ENCODE results near the gene SOX9.
"Not testable (repeated sequence)": the region's sequence is repeated elsewhere in the genome, so short reads cannot be mapped to it uniquely, and the experiment has no call there.

Gene SOX9

DNA sequence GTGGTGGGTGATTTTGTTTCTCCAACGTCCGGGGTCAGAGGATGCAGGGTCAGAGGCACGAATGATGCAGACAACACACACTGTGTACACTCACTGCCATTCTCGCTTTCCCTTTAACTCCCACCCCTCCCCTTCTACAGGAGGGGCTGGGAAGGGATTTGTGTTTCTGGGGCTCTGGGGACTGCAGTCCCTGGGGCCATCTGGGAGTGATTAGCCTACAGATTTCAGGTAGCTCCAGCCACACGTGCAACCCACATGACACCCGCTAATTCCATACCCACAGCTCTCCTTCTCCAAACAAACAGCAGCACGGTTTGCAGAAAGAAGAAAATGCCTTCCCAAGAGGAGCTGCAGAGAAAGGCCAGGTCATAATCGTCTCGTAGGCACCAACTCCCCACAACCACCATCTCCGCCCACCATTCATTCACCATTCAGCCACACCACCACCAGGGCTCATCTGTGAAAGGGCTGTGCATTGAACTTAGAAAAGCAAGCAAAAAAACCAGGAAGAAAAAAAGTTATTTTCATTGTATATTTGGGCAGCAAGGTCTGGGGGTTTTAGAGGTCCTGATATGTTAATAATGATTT lies 9.4 kb upstream of the SOX9 start:
- DNase-seq (ENCODE audit: low spot score), result no peak

DNA sequence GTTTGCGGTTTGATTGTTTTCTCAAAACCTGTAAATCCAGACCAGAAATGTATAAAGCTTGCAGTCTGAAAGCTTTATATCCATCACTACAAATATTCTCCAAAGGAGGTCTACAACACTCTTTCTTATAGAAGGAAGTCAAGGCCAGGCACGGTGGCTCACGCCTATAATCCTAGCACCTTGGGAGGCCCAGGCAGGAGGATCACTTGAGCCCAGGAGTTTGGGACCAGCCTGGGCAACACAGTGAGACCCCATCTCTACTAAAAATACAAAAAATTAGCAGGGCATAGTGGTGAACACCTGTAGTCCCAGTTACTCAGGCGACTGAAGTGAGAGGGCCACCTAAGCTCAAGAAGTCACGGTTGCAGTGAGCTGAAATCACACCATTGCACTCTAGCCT lies 8.9 kb upstream of the SOX9 start:
- not testable (repeated sequence) for DNase-seq (ENCODE audit: low spot score)

DNA sequence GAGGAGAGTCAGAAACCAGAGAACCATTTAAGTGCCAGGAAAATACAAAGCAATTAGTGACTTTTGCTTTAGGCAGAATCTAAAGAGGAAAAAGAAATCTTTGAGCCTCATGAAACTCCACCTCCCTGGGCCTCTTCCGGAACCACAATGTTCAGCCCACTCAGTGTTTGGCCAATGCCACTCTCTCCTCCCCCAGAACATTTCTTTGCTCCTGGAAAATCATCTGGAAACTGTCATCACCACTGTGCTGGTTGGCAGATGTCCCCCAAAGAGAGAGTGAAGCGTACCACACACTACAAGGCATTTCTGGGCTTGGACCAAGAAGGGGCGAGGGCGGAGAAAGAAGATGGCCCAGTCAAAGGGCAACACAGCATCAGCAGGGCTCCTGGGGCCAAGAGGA lies 7.1 kb upstream of the SOX9 start:
- DNase-seq (ENCODE audit: low spot score), result no peak

DNA sequence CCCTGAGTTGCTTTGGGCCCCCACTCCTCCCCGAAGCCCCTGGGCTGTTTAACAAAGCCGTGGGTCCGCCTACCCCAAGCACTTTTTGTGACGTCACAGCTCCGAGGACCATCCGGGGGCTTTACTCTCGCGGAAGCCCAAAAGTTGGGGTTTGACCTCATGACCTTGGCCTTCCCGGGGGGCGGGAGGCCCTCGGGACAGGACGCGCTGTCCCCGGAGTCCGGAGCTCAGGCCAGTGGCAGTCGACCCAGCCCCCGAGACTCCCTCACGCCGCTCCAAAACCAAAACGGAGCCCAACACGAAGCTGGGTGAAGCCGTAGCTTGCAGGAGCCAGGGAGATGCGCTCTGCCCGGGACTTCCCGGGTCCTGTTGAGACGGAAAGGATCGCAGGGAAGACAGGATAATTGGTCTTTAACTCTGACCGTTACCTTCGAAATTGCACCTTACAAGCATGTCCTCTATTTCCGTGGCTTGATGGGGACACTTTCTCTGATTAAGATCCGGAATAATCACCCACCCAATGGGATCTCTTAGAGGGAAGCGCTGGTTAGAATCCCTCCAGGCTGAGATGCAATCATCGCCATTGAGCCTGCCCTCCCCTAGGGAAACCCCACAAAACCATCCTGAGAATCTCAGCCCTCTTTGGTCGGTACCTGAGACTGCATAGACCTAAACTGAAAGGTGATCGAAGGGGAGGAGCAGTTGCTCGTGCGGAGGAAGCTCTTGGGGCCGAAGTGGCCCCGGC lies 4.9 kb upstream of the SOX9 start:
- DNase-seq (ENCODE audit: low spot score), result no peak

DNA sequence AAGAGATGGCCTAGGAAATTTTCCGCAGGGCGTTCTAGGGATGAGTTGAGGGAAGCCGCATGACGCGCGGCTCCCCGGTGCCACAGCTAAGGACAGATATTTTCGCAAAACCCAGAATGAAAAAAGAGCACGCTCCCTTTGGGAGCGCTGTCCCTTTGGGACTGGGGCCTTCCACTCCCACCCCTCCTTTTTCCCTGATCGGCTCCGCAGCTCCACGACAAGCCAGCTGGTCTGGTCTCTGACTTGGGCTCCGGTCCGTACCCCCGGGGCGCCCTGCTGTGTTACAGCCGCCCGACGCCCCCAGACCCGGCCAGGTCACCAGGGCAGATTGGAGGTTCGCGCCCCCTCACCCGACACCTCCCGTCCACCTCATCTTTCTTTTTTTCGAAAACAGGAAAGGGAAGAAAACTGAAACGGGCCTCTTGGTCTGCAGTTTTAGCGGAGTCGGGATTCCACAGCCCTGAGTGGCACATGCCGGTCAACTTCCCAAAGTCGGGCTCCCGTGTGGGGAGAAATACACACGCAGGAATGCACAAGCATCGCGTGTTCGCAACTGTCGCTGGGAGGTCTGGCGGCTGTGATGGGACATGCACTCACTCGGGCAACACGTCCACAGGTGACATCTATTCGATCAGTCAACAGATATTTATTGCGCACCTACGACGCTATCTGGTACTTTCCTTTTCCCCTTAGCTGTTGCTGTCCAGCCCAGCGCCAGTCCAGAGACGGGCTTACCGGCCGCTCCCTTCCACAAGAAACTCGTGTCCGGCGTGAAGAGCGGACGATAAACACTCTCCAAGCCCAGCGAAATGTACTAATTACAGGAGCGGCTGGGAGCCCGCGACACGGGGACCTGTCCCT lies 3.9 kb upstream of the SOX9 start:
- no peak for DNase-seq (ENCODE audit: low spot score)

DNA sequence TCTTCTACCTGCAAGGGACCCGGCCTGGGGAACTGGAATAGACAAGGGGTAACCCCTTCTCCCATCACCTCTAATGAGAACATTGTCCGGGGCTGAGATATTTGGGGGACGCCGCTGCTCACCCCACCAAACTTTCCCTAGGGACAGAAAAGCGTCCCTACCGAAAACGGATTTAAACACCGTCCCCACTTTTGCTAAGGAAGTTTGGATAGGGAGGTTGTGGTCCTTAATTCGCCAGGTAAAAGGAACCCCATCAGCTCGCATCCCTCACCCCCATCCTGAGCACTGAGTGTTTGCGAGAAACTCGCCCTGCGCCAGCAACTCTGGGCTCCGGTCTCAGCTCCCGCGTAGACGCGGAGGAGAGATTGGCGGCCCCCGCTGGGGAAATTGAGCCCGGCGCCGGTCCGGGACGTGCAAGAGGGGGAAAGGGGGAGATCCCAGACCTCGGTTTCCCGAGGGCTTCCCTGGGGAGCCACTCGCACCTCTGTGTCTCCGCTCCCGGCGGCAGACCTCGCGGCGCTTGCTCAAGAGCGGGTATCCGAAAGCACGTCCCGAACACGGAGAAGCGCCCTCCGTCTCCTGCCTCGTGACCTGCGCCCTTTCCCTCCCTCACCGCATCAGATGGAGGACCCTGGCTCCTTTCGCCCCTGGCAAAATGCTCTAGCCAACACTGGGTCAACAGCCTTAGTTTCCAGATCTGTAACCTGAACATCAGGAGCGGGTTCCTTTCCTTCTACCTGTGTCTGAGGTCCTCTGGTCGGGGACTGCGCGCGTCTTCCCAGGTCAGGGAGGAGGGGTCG lies 3.1 kb upstream of the SOX9 start:
- DNase-seq (ENCODE audit: low spot score), result no peak

DNA sequence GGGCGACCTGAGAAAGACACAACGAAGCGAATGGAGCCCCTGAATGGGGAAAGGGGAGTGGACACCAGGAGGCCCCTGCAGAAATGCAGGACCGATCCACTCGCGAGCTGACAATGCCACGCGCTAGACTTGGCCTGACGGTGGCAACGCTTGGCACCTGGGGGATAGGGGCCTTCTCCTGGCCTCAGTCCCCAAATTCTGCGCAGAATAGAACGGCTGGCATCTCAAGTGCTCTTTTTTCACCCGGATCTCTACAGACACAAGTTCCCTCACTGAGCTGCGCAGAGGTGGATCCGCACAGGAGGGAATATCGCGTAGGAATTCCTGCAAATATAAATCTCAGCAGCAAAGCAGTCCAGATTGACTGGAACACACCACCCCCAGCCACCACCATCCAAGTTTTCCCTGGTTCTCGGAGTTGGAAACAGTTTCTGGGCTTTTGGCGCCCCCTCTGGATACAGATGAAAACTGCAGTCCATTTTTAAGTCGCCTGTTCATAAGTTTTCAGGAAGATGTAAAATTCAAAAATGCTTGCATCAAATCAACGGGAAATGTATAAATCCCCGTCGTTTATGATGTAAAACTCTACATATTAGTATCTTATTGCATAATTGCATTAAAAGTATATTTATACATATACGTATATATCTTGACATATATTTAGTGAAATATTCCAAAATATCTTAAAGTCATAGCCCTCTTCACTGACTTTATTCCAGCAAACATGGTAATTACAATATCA lies 2.3 kb upstream of the SOX9 start:
- DNase-seq (ENCODE audit: low spot score), result peak; percentile 63

DNA sequence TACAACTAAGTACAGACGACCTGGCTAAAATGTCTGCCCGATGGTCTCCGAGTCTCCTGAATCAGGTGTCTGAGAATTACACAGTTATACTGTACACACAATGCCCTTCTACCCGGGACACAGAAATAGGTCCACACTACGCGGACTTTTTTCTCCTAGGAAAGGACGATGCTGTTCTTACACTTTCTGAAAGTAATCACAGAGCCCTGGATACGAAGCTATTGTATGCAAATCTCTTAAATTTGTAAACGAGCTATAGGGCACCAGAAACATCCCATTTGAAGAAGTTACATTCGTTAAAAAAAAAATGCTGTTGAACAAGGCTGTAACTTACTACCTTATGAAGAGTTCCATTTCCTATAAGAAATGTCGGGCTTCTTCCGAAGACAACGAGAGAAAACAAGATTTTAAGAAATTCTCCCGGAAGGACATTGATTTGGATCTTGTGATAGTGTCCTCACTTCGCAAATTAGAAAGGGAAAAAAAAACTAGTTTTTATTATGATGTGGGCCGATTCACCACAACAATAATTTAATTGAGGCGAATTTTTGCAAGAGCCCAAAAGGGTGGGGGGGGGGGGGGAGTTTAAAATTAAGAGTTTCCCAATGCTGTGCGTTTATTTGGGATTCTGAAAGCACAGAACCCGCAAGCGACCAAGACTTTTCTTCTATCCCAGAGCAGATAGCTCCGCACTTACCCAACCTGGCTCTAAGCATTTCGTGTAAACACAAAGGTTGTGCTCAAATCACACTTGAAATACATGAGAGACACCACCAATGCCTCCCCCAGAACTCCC lies 1.5 kb upstream of the SOX9 start:
- no peak for DNase-seq (ENCODE audit: low spot score)

DNA sequence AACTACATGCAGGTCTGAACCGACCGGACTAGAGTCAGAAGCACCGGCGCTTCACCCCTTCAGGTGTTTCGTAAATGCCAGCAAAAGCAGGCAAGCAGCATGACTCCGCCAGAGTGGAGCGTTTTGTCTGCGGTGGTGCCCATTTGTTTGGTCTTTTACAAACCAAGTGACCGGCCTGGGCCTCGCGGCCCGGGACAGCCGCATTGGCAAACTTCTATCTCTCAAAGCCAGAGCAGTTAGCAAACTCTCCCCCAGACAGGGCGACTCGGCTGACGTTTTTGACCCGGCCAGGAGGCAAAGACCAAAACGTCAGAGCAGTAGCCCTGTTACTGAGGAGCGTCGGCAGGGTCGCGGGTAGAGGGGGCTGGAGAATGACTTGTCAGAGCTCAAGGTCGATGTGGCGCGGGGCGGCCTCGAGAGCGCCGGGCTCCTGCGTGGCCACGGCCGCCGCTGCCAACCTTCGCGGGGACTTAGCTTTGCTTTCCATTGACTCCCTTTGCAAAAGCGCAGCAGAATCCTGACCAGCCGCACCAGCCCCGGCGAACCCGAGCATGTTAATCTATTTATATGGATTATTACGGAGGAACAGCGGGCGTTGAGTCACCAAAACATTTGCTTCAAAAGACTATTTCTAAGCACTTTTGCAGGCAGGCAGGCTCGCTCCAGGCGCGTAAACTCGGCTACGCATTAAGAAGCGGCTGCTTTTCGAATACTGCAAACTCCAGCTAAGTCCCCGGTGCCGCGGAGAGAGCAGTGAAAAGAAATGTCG lies 763 bp upstream of the SOX9 start:
- no peak for DNase-seq (ENCODE audit: low spot score)

DNA sequence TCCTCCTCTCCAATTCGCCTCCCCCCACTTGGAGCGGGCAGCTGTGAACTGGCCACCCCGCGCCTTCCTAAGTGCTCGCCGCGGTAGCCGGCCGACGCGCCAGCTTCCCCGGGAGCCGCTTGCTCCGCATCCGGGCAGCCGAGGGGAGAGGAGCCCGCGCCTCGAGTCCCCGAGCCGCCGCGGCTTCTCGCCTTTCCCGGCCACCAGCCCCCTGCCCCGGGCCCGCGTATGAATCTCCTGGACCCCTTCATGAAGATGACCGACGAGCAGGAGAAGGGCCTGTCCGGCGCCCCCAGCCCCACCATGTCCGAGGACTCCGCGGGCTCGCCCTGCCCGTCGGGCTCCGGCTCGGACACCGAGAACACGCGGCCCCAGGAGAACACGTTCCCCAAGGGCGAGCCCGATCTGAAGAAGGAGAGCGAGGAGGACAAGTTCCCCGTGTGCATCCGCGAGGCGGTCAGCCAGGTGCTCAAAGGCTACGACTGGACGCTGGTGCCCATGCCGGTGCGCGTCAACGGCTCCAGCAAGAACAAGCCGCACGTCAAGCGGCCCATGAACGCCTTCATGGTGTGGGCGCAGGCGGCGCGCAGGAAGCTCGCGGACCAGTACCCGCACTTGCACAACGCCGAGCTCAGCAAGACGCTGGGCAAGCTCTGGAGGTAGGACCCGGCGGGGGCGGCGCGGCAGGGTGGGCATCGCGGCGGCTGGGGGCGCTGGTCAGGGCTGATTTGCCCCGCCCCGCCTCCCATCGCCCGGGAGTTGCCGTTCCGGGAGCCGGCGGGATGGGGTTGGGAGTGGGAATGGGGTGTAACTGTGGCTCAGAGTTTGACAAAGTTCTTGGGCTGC lies 567 bp downstream of the SOX9 start:
- DNase-seq (ENCODE audit: low spot score), result no peak

DNA sequence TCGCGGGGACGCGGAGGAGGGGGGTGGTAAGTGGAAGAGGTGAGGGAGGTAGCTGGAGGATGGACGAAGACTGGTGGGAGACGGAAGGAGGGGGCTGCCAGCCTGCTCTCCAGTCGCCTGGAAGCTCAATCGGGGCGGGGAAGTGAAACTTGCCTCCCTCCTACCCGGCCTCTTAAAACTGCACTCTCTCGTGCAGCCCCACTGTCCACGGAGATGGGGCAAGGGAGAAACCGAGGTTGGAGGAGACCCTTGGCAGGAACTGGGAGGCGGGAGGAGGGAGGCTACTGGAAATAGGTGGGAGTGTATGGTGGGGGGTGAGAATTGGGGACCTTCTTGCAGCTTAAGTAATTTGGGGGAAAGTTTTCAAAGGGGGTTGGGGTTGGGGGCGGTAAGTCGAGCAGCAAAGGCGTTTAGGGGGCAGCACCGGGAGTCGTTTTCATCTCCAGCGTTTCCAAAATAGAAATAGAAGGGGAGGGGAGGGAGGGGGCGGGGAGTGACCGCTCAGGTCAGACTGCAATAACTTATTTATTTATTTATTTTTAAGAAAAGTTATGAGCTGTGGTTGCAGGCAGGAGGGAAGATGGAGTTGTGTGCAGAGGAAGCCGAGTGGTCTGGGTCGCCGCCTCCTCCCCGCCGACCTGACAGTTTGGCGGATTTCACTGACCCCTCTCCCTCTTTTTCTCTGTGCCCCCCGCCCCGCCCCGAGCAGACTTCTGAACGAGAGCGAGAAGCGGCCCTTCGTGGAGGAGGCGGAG lies 1.4 kb downstream of the SOX9 start:
- no peak for DNase-seq (ENCODE audit: low spot score)

DNA sequence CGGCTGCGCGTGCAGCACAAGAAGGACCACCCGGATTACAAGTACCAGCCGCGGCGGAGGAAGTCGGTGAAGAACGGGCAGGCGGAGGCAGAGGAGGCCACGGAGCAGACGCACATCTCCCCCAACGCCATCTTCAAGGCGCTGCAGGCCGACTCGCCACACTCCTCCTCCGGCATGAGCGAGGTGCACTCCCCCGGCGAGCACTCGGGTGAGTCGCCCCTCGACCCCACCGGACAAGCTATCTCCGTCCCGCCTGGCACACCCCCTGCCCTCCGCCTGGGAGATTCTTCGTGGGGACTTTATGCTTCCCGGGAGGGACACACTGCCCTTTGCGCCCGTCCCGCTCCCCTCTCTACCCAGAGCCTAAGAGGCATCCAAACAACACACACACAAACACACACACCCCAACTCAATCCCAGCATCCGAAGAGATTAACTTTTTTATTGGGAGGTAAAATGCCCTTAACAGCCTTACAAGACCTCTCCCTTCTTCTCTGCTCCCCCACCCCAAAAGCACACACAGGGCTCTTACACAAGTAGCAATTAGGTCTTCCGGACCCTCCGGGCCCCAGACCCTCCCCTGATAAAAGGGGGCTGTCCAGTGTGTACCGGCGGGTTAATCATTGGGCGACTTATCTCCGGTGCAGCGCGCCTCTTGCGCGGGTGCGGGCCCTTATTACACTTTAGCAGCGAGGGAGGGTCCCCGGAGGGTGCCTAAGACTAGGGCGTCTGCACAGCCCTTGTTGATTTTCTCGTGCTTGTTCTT lies 2.1 kb downstream of the SOX9 start:
- no peak for DNase-seq (ENCODE audit: low spot score)

DNA sequence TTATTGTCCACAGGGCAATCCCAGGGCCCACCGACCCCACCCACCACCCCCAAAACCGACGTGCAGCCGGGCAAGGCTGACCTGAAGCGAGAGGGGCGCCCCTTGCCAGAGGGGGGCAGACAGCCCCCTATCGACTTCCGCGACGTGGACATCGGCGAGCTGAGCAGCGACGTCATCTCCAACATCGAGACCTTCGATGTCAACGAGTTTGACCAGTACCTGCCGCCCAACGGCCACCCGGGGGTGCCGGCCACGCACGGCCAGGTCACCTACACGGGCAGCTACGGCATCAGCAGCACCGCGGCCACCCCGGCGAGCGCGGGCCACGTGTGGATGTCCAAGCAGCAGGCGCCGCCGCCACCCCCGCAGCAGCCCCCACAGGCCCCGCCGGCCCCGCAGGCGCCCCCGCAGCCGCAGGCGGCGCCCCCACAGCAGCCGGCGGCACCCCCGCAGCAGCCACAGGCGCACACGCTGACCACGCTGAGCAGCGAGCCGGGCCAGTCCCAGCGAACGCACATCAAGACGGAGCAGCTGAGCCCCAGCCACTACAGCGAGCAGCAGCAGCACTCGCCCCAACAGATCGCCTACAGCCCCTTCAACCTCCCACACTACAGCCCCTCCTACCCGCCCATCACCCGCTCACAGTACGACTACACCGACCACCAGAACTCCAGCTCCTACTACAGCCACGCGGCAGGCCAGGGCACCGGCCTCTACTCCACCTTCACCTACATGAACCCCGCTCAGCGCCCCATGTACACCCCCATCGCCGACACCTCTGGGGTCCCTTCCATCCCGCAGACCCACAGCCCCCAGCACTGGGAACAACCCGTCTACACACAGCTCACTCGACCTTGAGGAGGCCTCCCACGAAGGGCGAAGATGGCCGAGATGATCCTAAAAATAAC lies 3.0 kb downstream of the SOX9 start:
- DNase-seq (ENCODE audit: low spot score), result no peak

DNA sequence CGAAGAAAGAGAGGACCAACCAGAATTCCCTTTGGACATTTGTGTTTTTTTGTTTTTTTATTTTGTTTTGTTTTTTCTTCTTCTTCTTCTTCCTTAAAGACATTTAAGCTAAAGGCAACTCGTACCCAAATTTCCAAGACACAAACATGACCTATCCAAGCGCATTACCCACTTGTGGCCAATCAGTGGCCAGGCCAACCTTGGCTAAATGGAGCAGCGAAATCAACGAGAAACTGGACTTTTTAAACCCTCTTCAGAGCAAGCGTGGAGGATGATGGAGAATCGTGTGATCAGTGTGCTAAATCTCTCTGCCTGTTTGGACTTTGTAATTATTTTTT lies 3.6 kb downstream of the SOX9 start:
- no peak for DNase-seq (ENCODE audit: low spot score)

DNA sequence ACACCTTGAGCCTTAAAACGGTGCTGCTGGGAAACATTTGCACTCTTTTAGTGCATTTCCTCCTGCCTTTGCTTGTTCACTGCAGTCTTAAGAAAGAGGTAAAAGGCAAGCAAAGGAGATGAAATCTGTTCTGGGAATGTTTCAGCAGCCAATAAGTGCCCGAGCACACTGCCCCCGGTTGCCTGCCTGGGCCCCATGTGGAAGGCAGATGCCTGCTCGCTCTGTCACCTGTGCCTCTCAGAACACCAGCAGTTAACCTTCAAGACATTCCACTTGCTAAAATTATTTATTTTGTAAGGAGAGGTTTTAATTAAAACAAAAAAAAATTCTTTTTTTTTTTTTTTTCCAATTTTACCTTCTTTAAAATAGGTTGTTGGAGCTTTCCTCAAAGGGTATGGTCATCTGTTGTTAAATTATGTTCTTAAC lies 4.4 kb downstream of the SOX9 start:
- DNase-seq (ENCODE audit: low spot score), result no peak

DNA sequence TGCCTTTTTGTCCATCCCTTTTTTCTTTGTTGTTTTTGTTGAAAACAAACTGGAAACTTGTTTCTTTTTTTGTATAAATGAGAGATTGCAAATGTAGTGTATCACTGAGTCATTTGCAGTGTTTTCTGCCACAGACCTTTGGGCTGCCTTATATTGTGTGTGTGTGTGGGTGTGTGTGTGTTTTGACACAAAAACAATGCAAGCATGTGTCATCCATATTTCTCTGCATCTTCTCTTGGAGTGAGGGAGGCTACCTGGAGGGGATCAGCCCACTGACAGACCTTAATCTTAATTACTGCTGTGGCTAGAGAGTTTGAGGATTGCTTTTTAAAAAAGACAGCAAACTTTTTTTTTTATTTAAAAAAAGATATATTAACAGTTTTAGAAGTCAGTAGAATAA lies 4.9 kb downstream of the SOX9 start:
- DNase-seq (ENCODE audit: low spot score), result no peak

Data from NAMALWA (cell line).